Right lobe of liver (tissue), 4 donors: ENCODE measurements around the gene NUTF2.

Source experiments
- POLR2A ChIP-seq: fragments of 450-650 bp; IDR thresholded peaks from one replicate; pipeline ENCODE4 v1.6.1; 2017; ENCODE audit warnings: antibody characterized with exemption, mild to moderate bottlenecking
- TF ChIP-seq, protein P1 (sequence below), 4 donors: fragments of 200-600 bp in 3 of 4; fragments of 450-650 bp in 1 of 4; IDR thresholded peaks; one replicate each; pipeline versions ENCODE4 v1.5.1 to v1.8.0; 2016 to 2022; ENCODE audit warnings: antibody characterized with exemption in 4 of 4, mild to moderate bottlenecking in 2 of 4
- donor health status: DM: no; HTN: no; CAD: no.
- donor health status: DM: no; HTN: no; CAD: no.
- donor health status: DM: no; HTN: yes; CAD: no.

DNA sequence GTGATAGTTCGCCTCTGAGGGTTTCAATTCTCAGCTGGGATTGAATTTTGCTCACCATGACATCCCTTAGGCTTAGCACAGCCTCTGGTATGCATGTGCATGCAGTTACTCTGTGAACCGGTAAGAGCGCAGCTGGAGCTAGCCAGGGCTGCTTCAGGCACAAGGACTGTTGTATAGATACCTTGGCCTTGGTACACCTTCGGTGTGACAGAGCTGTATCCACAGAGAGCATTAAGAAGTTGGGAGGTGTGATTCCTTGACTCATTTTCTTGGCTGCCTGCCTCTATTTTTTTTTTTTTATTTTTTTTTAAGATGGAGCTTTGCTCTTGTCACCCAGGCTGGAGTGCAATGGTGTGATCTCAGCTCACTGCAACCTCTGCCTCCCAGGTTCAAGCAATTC, 2.2 kb upstream of the NUTF2 start:
- TF ChIP-seq, protein P1, sequence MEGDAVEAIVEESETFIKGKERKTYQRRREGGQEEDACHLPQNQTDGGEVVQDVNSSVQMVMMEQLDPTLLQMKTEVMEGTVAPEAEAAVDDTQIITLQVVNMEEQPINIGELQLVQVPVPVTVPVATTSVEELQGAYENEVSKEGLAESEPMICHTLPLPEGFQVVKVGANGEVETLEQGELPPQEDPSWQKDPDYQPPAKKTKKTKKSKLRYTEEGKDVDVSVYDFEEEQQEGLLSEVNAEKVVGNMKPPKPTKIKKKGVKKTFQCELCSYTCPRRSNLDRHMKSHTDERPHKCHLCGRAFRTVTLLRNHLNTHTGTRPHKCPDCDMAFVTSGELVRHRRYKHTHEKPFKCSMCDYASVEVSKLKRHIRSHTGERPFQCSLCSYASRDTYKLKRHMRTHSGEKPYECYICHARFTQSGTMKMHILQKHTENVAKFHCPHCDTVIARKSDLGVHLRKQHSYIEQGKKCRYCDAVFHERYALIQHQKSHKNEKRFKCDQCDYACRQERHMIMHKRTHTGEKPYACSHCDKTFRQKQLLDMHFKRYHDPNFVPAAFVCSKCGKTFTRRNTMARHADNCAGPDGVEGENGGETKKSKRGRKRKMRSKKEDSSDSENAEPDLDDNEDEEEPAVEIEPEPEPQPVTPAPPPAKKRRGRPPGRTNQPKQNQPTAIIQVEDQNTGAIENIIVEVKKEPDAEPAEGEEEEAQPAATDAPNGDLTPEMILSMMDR (IDR thresholded peaks at IDR 0.05): no peak
- no peak for TF ChIP-seq POLR2A
